ENCODE data around the gene GPR161.
"Not testable (repeated sequence)": the region's sequence is repeated elsewhere in the genome, so short reads cannot be mapped to it uniquely, and the experiment has no call there.

GPR161 gene

GRCh38 chr1:168084396-168085231 is 52.1 kb downstream of the GPR161 start:
- DNase-seq, result peak; percentile 43 to 45

- DNase-seq, result no peak
Measured at GRCh38 chr1:168083456-168084325, 53.0 kb downstream of the GPR161 start.

- DNase-seq, result peak; percentile 58 to 64
Measured at GRCh38 chr1:168082008-168082876, 54.5 kb downstream of the GPR161 start.

- no peak for DNase-seq
Measured at GRCh38 chr1:168081373-168082007, 55.2 kb downstream of the GPR161 start.

- no peak for DNase-seq
Measured at GRCh38 chr1:168079761-168080160, 57.0 kb downstream of the GPR161 start.

DNA sequence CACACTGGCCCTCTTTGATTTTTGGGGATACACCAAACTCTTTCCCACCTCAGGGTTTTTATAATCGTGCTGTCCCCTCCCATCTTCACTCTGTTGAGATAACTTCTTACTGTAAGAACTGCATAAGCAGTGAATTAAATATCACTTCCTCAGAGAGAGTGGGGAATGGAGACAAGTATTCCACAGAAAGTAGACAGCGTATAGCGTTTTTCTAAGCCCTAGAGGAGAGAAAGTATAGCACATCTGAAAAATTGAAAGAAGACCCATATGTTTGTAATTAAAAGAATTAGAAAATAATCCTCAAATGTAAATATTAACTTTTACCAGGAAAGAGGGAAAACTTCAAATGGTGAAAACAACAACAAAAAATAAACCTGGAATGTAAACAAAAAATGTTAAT is 67.3 kb downstream of the GPR161 start:
- no peak for DNase-seq

DNA sequence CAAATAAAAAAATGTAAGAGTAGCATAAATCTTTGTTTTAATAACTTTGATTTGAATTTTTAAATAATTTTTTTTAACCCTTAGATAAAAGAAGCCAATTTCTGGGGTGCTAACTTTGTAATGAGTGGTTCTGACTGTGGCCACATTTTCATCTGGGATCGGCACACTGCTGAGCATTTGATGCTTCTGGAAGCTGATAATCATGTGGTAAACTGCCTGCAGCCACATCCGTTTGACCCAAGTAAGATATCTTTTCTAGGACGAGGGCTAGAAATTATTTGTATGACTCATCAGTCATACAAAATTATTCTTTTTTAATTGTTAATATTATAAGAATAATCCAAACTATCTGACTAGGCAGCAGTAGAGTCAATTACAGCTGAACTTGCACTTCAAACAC is 71.2 kb downstream of the GPR161 start:
- no peak for DNase-seq

DNA sequence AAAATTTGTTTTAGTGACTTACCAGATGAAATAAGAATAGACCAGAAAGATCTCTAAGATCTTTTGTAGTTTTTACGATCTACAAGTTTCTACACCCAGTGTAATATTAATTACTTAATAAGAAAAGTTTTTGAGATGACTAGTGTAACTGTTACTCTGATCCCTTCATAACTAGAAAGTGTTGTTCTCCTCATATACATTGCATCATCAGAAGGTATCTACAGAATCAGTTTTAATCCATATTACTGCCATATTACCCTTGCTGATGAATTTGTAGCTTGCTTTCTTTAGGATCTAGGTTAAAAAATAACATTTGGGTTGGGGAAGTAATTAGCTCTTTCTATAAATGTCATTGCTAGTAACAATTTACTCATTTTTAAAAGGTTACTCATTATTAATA is 72.5 kb downstream of the GPR161 start:
- DNase-seq, result no peak

DNA sequence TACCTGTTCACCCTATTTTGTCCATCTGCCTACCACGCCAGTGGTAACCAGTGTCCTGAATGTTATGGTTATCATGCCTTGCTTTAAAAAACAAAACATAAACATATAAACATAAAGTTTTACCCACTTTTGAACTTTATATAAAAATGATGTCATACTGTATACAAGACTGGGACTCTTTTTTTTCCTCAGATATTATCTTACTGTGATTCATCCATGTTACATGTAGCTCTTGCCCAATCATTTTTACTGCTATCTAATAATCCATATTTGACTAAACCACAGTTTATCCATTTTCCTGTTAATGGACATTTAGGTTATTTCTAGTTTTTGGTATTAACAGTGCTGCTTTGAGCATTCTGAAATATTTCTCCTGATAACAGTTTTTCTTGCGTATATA is 78.8 kb downstream of the GPR161 start:
- no peak for DNase-seq

DNA sequence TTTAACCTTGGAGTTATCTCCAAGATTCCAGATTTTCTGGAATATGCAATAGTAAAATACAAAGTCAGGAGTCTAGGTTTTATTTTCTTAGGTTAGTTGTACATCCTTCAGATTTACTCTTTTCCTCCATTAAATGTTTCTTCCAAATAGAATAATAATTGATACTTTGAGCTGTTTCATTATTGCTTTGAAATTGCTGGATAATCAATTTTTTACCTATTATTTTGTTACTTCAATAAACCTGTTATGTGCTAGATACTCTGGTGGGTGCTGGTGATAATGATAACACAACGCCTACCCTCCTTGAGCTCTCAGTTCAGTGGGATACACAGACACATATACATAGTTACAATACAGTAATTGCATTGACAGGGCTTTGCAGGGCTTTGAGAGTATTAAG is 79.4 kb downstream of the GPR161 start:
- no peak for DNase-seq

- not testable (repeated sequence) for DNase-seq
Measured at GRCh38 chr1:168056152-168056551, 80.6 kb downstream of the GPR161 start.

DNA sequence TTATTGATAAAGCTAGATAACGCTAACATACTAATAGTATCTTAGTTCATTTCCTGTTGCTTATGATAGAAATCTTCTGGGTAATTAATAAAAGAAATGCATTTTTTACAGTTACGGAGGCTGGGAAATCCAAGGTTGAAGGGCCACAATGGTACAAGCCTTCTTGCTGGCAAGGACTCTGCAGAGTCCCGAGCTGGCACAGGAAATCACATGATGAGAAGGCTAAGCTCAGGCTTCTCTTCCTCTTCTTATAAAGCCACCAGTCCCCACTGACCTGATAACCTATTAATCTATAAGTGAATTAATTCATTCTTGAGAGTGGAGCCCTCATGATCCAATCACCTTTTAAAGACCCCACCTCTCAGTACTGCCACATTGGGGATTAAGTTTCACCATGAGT is 82.6 kb downstream of the GPR161 start:
- DNase-seq, result peak; percentile 42 to 45

DNA sequence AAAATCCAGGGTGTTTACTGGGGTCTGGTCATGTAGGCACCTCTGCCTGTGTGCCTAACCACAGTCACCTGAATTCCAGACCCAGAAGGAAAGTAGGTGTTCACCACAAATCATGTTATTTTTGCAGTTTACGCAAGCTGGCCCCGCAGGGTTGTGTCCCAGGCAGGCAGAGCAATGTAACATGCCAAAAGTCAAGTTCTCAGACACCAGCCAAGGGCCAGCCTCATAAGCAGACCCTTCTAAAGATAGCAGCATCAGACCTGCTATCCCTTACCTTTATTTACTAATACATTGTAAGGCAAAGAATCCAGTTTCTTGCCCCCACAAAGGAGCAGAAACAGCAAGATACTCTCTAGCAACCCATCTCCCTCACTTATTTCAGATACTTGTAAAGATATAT is 83.0 kb downstream of the GPR161 start:
- DNase-seq, result no peak

GRCh38 chr1:168050880-168051279 is 85.8 kb downstream of the GPR161 start:
- DNase-seq, result no peak

DNA sequence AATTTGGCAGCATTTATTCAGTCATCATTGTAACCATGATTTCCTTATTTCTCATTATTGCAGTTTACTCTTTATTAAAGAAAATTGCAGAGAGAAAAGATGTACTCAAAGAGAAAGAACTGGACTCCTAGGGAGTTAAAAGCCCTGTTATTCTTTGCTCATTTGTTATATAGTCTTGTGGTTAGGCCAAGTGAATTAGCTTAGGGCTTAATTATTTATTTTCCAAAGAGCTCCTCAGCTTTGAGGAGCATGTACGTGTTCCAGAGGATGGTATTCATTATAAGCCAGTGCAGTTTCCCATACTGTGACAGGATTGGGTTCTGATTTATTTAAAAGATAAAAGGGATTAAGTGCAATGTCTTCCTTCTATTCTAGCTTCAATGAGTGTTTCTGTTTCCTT is 86.4 kb downstream of the GPR161 start:
- DNase-seq, result no peak

- DNase-seq, result no peak
Measured at GRCh38 chr1:168045311-168045710, 91.4 kb downstream of the GPR161 start.

- DNase-seq, result no peak
Measured at GRCh38 chr1:168042362-168042761, 94.4 kb downstream of the GPR161 start.

DNA sequence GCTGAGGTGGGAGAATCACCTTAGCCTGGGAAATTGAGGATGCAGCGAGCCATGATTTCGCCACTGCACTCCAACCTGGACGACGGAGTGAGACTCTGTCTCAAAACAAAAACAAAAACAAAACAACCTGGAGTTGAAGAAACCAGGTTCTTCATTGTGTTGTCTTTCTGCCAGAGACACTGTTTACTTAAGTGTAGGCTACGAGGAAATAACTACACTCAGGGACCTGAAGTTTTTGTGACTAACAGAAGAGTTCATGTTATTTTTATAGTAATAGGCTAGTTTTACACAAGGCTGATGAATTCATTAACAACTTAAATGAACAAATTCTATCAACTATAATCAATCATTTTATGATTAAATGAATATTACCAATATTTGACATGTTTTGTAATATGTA is 101.4 kb downstream of the GPR161 start:
- no peak for DNase-seq

- DNase-seq, result no peak
Measured at GRCh38 chr1:168032029-168032428, 104.7 kb downstream of the GPR161 start.

DNA sequence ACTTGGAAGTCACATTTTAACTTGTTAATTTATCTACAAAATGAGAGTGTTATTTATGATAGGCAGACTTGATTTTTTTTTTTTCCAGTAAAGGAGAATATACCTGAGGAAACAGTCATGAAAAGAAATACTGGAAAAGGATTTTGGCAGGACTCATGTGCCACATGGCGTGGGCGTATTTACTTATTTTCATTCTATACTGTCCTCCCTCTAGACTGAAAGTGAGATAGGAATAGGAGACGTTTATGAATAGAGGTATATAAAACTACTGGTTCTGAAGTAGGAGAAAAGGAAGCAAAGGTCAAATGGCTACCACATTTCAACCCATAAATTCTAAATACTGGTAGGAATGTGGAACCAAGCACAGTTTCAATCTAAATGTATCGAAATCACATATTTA is 105.1 kb downstream of the GPR161 start:
- no peak for DNase-seq

- DNase-seq, result no peak
Measured at GRCh38 chr1:168031198-168031597, 105.5 kb downstream of the GPR161 start.

Measured in AML-193 (cell line).